Activated naive CD4-positive, alpha-beta T cell treated with anti-CD3 and anti-CD28 coated beads, Interleukin-2, amount 10 ng/mL, durations not matched to agents 7 days and 5 days (primary cell): ENCODE data around the gene TTC33.

Experiments used
- CTCF ChIA-PET: fragments of 350-600 bp; sonication (Branson Sonifier 250); formaldehyde crosslinking; loops from one replicate; lab custom pipeline; 2021; ENCODE audit warnings: antibody characterized with exemption; lab: Charles Lee
- DNase-seq: peaks from one replicate; pipeline ENCODE4 v3.0.0-alpha.2; 2020
- H3K27ac Mint-ChIP-seq: one replicate; pipeline ENCODE4 v1.8.0; 2021; ENCODE audit warnings: mild to moderate bottlenecking, moderate library complexity, mixed read lengths
- H3K27me3 Mint-ChIP-seq: one replicate; pipeline ENCODE4 v1.8.0; 2021; ENCODE audit warnings: mild to moderate bottlenecking, mixed read lengths
- H3K36me3 Mint-ChIP-seq: one replicate; pipeline ENCODE4 v1.8.0; 2021; ENCODE audit warnings: mixed read lengths
- H3K4me1 Mint-ChIP-seq: one replicate; pipeline ENCODE4 v1.8.0; 2021; ENCODE audit warnings: mixed read lengths
- H3K4me3 Mint-ChIP-seq: one replicate; pipeline ENCODE4 v1.8.0; 2021; ENCODE audit warnings: mild to moderate bottlenecking, moderate library complexity, mixed read lengths
- H3K9me3 Mint-ChIP-seq: one replicate; pipeline ENCODE4 v1.8.0; 2021; ENCODE audit warnings: mixed read lengths

Gene TTC33

DNA sequence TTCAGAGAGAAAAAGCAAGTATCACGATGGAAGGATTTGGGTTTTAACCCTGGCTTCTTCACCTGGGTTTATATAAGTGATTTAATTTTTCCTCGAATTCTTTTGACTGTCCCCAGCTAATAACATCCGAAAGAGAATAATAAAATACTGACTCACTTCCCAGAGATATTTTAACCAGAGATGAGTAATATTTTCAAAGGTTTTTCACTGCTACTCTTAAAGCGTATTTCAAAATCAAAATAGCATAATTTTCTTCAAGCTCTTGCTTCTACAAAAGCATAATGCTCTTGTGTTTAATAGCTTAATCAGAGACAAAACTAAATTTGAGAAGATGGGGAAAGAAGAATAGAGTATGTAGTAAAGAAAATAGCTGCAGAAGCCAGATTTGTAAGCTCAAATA, 291.2 kb downstream of the TTC33 start:
- CTCF ChIA-PET = interaction anchor here (0.8 kb wide), 1 partner anchor 35 kb away, joined by 4 read pairs; no protein-coding TSS in a partner anchor
- Mint-ChIP-seq H3K27ac (no peak overlapping the region), H3K4me1 (no peaks in the 10 kb centered on the region), H3K9me3 (peaks cover 8% of the 10 kb centered on the region), H3K4me3 (no peak overlapping the region), H3K27me3 (no peaks in the 10 kb centered on the region), H3K36me3 (no peaks in the 10 kb centered on the region)
- no peak for DNase-seq
